Mammary epithelial cell (primary cell): ENCODE results near the gene RNF7.

ENCODE experiments used
- EZH2 ChIP-seq: IDR thresholded peaks from 2 replicates; pipeline ENCODE4 v1.6.1; 2012; ENCODE audit warnings: low read length, inconsistent platforms, borderline replicate concordance
- TF ChIP-seq, protein P1 (sequence below), 2 donors: IDR thresholded peaks in 1 of 2; conservative IDR thresholded peaks in 1 of 2; 2 replicates each; pipeline ENCODE4 v1.5.1; 2011 to 2012; ENCODE audit warnings: inconsistent platforms in 2 of 2, low read length in 2 of 2, mild to moderate bottlenecking in 2 of 2, control low read depth in 1 of 2, low read depth in 1 of 2; ENCODE audit not compliant: insufficient read depth in 1 of 2; ENCODE audit errors: extremely low read depth in 1 of 2

DNA sequence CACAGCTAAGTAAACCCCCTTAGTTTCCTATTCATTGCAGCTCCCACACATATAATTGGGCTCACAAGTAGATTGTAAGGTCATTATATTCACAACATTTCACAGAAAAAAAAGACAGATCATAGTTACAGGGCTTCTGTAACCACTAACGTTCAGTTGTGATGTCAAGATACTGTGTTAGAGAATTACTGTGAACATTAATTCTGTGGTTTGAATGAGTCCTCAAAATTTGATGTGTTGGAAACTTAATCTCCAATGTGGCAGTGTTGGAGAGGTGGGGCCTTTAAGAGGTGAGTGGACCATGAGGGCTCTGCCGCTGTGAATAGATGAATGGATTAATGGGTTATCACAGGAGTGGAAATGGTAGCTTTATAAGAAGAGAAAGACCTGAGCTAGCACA lies 46.4 kb downstream of the RNF7 start:
- TF ChIP-seq, protein P1, sequence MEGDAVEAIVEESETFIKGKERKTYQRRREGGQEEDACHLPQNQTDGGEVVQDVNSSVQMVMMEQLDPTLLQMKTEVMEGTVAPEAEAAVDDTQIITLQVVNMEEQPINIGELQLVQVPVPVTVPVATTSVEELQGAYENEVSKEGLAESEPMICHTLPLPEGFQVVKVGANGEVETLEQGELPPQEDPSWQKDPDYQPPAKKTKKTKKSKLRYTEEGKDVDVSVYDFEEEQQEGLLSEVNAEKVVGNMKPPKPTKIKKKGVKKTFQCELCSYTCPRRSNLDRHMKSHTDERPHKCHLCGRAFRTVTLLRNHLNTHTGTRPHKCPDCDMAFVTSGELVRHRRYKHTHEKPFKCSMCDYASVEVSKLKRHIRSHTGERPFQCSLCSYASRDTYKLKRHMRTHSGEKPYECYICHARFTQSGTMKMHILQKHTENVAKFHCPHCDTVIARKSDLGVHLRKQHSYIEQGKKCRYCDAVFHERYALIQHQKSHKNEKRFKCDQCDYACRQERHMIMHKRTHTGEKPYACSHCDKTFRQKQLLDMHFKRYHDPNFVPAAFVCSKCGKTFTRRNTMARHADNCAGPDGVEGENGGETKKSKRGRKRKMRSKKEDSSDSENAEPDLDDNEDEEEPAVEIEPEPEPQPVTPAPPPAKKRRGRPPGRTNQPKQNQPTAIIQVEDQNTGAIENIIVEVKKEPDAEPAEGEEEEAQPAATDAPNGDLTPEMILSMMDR (conservative IDR thresholded peaks at IDR 0.05 in 1 of 2, IDR thresholded peaks at IDR 0.05 in 1 of 2; ENCODE audit: extremely low read depth in 1 of 2, insufficient read depth in 1 of 2, low read depth in 1 of 2, low read length in 2 of 2): no peak
- TF ChIP-seq EZH2: no peak
